IMR-90 (cell line): ENCODE results near the gene RRP15.

Source experiments
- CEBPB ChIP-seq: IDR thresholded peaks from 2 replicates; pipeline ENCODE4 v1.6.1; 2012; ENCODE audit warnings: low read depth, low read length, improper control_type of control experiment
- POLR2A ChIP-seq: IDR thresholded peaks from 2 replicates; pipeline ENCODE4 v1.6.1; 2012; ENCODE audit warnings: mild to moderate bottlenecking, low read depth, low read length
- TF ChIP-seq, protein P1 (sequence below): conservative IDR thresholded peaks from 2 replicates; pipeline ENCODE4 v1.5.1; 2012; ENCODE audit warnings: mild to moderate bottlenecking, low read depth, low read length, improper control_type of control experiment
- TF ChIP-seq, protein P2 (sequence below): fragments of 150-350 bp; IDR thresholded peaks from 2 replicates; pipeline ENCODE4 v1.6.1; 2017; ENCODE audit warnings: mild to moderate bottlenecking, antibody characterized with exemption, low read length, low read depth

DNA sequence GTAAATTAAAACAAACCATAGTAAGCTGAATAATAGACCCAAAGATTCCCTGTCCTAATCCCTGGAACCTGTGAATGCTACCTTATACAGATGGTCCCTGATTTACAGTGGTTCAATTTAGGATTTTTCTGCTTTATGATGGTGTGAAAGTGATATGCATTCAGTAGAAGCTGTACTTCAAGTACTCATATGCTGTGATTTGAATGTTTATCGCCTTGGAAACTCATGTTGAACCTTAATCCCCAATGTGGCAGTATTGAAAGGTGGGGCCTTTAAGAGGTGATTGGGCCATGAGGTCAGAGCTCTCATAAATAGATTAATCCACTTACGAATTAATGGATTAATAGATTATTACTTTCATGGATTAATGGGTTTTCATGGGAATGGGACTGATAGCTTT is 10.6 kb upstream of the RRP15 start:
- TF ChIP-seq, protein P1, sequence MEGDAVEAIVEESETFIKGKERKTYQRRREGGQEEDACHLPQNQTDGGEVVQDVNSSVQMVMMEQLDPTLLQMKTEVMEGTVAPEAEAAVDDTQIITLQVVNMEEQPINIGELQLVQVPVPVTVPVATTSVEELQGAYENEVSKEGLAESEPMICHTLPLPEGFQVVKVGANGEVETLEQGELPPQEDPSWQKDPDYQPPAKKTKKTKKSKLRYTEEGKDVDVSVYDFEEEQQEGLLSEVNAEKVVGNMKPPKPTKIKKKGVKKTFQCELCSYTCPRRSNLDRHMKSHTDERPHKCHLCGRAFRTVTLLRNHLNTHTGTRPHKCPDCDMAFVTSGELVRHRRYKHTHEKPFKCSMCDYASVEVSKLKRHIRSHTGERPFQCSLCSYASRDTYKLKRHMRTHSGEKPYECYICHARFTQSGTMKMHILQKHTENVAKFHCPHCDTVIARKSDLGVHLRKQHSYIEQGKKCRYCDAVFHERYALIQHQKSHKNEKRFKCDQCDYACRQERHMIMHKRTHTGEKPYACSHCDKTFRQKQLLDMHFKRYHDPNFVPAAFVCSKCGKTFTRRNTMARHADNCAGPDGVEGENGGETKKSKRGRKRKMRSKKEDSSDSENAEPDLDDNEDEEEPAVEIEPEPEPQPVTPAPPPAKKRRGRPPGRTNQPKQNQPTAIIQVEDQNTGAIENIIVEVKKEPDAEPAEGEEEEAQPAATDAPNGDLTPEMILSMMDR: no peak
- no peak for TF ChIP-seq POLR2A
- no peak for TF ChIP-seq CEBPB
- TF ChIP-seq, protein P2, sequence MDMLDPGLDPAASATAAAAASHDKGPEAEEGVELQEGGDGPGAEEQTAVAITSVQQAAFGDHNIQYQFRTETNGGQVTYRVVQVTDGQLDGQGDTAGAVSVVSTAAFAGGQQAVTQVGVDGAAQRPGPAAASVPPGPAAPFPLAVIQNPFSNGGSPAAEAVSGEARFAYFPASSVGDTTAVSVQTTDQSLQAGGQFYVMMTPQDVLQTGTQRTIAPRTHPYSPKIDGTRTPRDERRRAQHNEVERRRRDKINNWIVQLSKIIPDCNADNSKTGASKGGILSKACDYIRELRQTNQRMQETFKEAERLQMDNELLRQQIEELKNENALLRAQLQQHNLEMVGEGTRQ: no peak
